RWPE1 (cell line): ENCODE data around the gene PIP4K2A.

Experiments used
- CTCF ChIA-PET: fragments of 350-600 bp; sonication (Branson Sonifier 250); formaldehyde crosslinking; extraction: SDS; loops from one replicate; lab custom pipeline; 2021; lab: Yijun Ruan, JAX
- POLR2A ChIA-PET: fragments of 400-600 bp; formaldehyde crosslinking; extraction: SDS; loops from one replicate; lab custom pipeline; 2020; ENCODE audit warnings: antibody characterized with exemption; ENCODE audit not compliant: low non-redundant PET; lab: Yijun Ruan, JAX
- DNase-seq: peaks from one replicate; pipeline ENCODE4 v3.0.0; 2012; ENCODE audit warnings: low spot score
- H3K27ac ChIP-seq: fragments of 450-650 bp; 2 replicates; pipeline ENCODE4 v1.5.1; 2017
- TF ChIP-seq, protein P1 (sequence below): fragments of 450-650 bp; conservative IDR thresholded peaks from 2 replicates; pipeline ENCODE4 v1.5.1; 2017; ENCODE audit warnings: low read depth, mild to moderate bottlenecking

The PIP4K2A gene

DNA sequence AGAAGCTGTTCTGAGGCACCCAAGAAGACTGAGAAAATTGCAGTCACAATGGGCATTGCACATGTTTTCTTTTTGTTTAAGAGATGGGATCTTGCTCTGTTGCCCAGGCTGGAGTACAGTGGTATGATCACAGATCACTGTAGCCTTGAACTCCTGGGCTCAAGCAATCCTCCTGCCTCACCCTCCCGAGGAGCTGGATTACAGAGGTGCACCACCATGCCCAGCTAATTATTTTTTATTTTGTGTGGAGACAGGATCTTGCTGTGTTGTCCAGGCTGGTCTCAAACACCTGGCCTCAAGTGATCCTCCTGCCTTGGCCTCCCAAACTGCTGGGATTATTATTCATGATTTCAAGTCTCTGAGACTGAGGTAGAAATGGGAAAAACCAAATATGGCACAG lies 168.7 kb downstream of the PIP4K2A start:
- no peak overlapping the region for H3K27ac ChIP-seq
- DNase-seq = no peak
- CTCF ChIA-PET = interaction anchor here (0.7 kb wide), 1 partner anchor 653 kb away, joined by 3 read pairs; no protein-coding TSS in a partner anchor
- POLR2A ChIA-PET = no interaction called here
- TF ChIP-seq, protein P1, sequence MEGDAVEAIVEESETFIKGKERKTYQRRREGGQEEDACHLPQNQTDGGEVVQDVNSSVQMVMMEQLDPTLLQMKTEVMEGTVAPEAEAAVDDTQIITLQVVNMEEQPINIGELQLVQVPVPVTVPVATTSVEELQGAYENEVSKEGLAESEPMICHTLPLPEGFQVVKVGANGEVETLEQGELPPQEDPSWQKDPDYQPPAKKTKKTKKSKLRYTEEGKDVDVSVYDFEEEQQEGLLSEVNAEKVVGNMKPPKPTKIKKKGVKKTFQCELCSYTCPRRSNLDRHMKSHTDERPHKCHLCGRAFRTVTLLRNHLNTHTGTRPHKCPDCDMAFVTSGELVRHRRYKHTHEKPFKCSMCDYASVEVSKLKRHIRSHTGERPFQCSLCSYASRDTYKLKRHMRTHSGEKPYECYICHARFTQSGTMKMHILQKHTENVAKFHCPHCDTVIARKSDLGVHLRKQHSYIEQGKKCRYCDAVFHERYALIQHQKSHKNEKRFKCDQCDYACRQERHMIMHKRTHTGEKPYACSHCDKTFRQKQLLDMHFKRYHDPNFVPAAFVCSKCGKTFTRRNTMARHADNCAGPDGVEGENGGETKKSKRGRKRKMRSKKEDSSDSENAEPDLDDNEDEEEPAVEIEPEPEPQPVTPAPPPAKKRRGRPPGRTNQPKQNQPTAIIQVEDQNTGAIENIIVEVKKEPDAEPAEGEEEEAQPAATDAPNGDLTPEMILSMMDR = no peak

DNA sequence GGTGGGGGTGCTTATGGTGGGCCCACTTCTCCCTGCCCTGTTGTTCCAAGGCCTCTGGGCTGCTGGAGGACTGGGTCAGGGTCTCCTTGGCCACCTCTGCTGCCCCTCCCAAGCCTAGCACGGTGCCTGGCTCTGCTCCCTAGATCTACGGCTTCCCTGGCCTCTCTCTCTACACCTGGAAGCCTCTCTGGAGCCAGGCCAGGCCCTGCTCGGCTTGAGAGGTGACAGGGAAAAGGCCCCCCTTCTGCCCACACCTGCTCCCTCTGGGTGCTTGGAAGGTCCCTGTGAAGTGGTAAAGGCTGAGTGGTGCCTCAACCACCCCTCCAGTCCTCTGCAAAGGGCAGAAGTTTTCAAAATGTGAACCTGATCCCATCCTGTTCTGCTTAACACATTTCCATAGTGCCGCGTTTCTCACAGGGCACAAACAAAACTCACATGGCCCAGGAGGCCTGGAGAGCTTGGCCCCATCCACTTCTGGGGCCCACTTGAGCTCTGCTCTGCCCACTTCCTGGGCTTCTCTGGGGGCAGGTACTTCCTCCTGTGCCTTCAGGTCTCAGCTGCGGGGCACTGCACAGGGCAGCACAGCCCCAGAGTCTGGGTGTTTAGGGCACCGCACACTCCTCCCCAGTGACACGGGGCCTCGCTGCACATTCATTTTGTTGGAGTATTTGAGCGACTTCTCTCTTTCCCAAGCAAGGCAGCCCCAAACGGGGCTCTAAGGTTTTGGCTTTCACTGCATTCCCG lies 169.9 kb downstream of the PIP4K2A start:
- CTCF ChIA-PET = no interaction called here
- DNase-seq = no peak
- POLR2A ChIA-PET = no interaction called here
- no peak overlapping the region for H3K27ac ChIP-seq
- TF ChIP-seq, protein P1 = no peak

DNA sequence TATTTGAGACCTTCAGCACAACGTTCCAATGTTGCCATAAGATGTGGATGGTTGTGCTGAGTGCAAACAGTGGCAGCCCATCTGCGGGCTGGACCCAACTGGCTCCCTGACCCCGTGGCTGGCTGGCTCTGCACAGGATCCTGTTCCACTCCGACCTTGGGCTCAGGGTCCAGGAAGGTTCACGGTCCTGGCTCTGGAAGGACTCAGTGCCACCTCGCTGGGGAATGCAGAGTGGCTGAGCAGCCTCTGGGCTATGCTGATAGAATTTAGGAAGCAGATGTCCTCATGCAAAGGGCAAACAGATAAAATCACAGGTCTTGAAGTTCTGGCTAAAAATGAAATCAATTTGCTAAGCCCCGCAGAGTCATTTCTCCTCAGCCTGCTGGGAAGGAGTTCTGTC lies 171.6 kb downstream of the PIP4K2A start:
- H3K27ac ChIP-seq = no peak overlapping the region
- POLR2A ChIA-PET = no interaction called here
- no peak for DNase-seq
- CTCF ChIA-PET = no interaction called here
- TF ChIP-seq, protein P1 = no peak

DNA sequence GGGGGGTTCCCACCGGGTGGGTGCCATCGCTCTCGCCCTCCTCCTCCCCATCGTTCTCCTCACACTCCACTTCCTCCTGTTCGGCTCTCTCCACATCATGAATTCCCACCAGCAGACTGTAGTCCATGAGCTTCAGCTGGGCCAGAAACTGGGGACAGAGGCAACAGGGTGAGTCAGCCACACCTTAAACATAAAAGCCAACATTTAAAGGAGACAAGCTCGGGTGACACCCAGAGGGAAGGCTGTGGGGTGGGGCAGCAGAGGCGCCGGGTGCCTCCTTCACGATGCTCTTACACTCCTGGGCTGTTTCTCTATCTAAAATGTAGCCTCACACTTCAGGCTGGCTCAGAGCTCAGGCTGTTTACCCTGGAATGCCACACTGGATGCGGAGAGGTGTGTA lies 172.5 kb downstream of the PIP4K2A start:
- TF ChIP-seq, protein P1 = no peak
- no peak overlapping the region for H3K27ac ChIP-seq
- no peak for DNase-seq
- ChIA-PET POLR2A (no interaction called here), CTCF (interaction anchor here (0.6 kb wide), 1 partner anchor 302 kb away, joined by 3 read pairs; no protein-coding TSS in a partner anchor)

DNA sequence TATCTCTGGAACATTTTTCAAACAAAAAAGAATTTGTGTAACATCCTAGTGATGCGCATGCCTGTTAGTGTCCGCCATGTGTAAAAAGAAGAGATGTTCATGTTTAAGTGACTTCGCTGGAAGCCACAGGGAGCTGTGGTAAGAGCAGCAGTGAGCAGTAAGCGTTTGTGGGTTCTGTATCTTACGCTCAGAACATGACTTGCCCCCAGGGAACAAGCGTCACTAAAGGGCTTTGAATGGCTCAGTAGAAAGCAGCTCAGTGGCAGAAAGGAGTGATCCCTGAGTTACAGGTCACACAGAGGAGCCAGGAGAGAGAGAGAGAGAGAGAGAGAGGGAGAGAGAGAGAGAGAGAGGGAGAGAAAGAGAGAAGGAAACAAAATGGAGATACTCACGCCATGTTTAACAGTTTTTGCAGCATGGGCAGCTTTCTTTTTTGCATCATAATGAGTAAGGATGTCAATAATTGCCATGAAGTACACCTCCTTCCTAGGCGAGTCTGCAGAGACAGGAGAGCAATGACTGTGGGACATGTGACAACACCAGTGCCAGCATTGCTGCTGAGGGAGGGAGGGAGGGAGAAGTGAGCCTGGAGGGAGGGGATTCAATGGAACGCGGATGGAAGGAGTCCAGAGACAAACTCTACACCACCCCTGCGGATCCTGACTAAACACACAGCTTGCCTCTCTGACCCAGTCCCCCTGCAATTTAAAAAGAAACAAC lies 174.6 kb downstream of the PIP4K2A start:
- POLR2A ChIA-PET = no interaction called here
- no peak for DNase-seq
- no peak overlapping the region for H3K27ac ChIP-seq
- CTCF ChIA-PET = no interaction called here
- TF ChIP-seq, protein P1 = no peak

DNA sequence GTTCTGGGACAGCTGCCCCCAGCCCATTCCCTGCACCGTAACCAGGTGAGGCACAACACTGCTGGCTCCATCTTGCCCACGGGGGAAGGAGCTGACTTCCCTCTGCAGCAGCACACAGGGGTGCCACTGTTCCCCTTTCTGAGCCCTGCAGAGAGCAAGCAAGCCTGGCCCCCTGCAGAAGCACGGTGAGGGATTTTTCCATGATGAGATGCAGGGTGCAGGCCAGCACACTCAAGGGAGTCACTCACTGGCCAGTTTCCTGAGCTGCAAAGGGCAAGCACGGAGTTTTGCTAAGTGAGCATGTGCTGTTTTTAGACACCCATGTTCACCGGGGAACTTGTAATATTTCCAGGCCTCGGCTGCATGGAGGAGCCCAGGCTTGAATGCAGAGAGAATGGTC lies 176.6 kb downstream of the PIP4K2A start:
- ChIA-PET CTCF (interaction anchor here (0.6 kb wide), 1 partner anchor 1381 kb away, joined by 3 read pairs; no protein-coding TSS in a partner anchor), POLR2A (no interaction called here)
- DNase-seq = no peak
- TF ChIP-seq, protein P1 = no peak
- H3K27ac ChIP-seq = no peak overlapping the region
